Measurements from ENCODE around the gene SLC7A10.

The SLC7A10 gene

GRCh38 chr19:33225458-33225926 is at the start of gene SLC7A10:
TSS of gene SLC7A10 (minus strand) at chr19:33225850. CDS start at chr19:33225703, 147 bp downstream.
- DNase-seq (ENCODE audit: low read depth, low spot score), result no peak

- DNase-seq (ENCODE audit: low read depth, low spot score), result no peak
These were observed 49.3 kb upstream of the SLC7A10 start for GRCh38 chr19:33274663-33275558.

GRCh38 chr19:33273881-33274662 is 48.4 kb upstream of the SLC7A10 start:
- DNase-seq (ENCODE audit: low read depth, low spot score), result no peak

- no peak for DNase-seq (ENCODE audit: low read depth, low spot score)
These were observed 47.6 kb upstream of the SLC7A10 start for GRCh38 chr19:33273065-33273736.

- no peak for DNase-seq (ENCODE audit: low read depth, low spot score)
These were observed 45.8 kb upstream of the SLC7A10 start for GRCh38 chr19:33271246-33272021.

GRCh38 chr19:33270769-33271168 is 45.1 kb upstream of the SLC7A10 start:
- DNase-seq (ENCODE audit: low read depth, low spot score), result no peak

- no peak for DNase-seq (ENCODE audit: low read depth, low spot score)
These were observed 43.4 kb upstream of the SLC7A10 start for GRCh38 chr19:33269016-33269415.

GRCh38 chr19:33268162-33268991 is 42.7 kb upstream of the SLC7A10 start:
- no peak for DNase-seq (ENCODE audit: low read depth, low spot score)

GRCh38 chr19:33267706-33268105 is 42.1 kb upstream of the SLC7A10 start:
- no peak for DNase-seq (ENCODE audit: low read depth, low spot score)

GRCh38 chr19:33266974-33267484 is 41.4 kb upstream of the SLC7A10 start:
- DNase-seq (ENCODE audit: low read depth, low spot score), result no peak

- DNase-seq (ENCODE audit: low read depth, low spot score), result no peak
These were observed 39.3 kb upstream of the SLC7A10 start for GRCh38 chr19:33264881-33265445.

- DNase-seq (ENCODE audit: low read depth, low spot score), result no peak
These were observed 37.8 kb upstream of the SLC7A10 start for GRCh38 chr19:33263325-33264023.

- DNase-seq (ENCODE audit: low read depth, low spot score), result no peak
These were observed 36.0 kb upstream of the SLC7A10 start for GRCh38 chr19:33261511-33262189.

- DNase-seq (ENCODE audit: low read depth, low spot score), result no peak
These were observed 35.2 kb upstream of the SLC7A10 start for GRCh38 chr19:33260628-33261418.

GRCh38 chr19:33259539-33259938 is 33.9 kb upstream of the SLC7A10 start:
- no peak for DNase-seq (ENCODE audit: low read depth, low spot score)

- no peak for DNase-seq (ENCODE audit: low read depth, low spot score)
These were observed 32.2 kb upstream of the SLC7A10 start for GRCh38 chr19:33257828-33258227.

- no peak for DNase-seq (ENCODE audit: low read depth, low spot score)
These were observed 30.6 kb upstream of the SLC7A10 start for GRCh38 chr19:33256261-33256660.

- no peak for DNase-seq (ENCODE audit: low read depth, low spot score)
These were observed 30.1 kb upstream of the SLC7A10 start for GRCh38 chr19:33255781-33256180.

Data from ELF-1 (cell line).